ENCODE results near the gene RBM38.
"Not testable (repeated sequence)": the region's sequence is repeated elsewhere in the genome, so short reads cannot be mapped to it uniquely, and the experiment has no call there.

The RBM38 gene

DNA sequence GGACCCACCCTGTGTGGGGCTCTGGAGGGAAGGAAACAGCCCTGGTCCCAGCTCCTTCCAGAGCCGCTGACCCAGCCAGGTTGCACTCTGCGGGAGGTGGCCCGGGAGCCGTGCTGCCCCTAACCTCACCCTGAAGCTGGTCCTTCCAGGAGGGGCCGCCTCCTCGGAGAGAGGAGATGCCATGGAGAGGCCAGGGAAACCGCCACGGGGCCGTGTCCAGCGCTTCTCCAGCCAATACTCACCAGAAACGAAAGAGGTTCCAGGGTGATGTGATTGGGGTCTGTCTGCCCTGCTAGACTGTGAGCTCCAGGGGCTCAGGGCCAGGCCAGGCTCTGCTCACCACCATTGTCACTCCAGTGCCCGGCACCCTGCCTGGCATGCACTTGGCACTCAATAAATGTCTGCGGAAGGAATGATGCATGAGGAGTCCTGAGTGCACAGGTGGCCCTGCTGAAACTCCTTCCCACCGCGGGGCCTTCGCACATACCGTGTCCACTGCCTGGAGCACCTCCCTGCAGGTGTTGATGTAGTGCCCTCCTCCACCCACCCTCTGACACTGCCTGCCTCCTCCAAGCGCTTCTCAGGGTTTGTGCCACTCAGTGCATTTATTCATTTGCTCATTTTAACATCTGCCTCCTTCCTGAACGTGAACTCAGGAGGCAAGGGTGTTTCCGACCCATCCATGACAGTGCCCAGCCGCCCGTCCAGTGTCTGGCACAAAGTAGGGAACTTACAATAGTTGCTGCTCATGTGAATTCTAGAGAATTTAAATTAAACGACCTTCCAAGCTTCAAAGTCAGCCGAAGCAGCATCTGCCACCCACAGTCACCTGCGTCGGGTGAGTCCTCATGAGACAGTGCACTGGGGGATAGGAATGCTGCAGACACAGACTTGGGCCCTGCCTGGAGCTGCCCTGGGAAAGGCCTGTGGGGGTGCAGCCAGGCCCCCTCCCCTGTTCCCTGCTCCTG is 30.3 kb downstream of the RBM38 start:
- no peak for FAIRE-seq

GRCh38 chr20:57422254-57422653 is 31.1 kb downstream of the RBM38 start:
- no peak for FAIRE-seq

DNA sequence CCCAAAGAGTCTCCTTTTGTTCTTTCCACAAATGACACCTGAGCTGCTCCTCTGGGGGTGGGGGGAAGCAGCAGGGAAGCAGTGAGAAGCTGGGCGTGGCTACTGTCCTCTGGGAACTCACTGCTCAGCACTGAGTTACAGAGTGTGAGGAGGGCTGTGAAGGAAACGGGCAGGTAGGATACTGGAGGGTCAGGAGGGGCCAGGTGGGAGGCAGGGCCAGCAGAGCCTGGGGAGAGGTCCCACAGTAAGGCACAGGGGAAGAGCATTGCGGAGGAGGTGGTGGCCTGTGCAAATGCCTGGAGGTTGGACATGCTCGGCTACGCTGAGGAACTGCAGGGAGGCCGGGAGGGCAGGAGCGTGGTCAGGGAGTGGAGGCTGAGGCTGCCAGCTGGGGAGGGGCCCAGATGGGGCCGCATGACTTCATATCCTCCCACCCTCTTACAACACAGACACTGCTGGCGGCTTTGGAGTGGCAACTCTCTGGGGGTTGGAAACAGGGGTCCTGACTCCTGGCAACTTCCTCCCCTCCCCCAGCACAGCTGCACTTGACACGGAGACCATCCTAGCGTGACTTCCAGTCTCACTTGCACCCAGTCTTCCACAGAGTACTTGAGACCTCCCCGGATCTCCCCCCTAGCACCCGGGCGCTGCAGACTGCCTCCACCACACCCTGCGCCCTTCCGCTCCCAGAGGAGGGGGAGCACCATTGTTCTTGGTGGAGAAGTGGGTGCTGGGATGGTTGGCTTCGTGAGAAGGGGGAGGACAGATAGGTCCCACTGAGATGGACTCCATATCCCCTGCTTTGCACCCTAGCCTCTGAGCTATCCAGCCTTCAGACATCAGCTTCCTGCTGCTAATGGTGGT is 34.2 kb downstream of the RBM38 start:
- FAIRE-seq, result no peak

GRCh38 chr20:57426271-57426689 is 35.1 kb downstream of the RBM38 start:
- FAIRE-seq, result no peak

- no peak for FAIRE-seq
Observed at GRCh38 chr20:57426831-57427230, 35.6 kb downstream of the RBM38 start.

GRCh38 chr20:57428324-57429158 is 37.3 kb downstream of the RBM38 start:
- FAIRE-seq, result no peak

DNA sequence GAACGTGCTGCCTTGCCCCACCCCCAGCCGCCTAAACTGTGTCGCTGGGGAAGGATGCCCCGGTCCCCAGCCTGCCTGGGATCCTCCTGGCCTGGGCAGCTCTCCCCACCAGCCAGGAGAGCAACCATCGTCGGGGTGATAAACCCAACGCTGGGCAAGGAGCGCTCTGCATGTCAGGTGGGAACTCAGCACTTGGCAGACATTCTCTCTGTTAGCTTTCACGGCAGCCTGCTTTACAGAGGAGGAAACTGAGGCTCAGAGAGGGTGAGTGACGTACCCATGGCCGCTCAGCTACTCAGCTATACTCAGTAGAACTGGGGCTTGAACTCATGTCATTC is 37.9 kb downstream of the RBM38 start:
- no peak for FAIRE-seq

- FAIRE-seq, result no peak
Observed at GRCh38 chr20:57429580-57430200, 38.5 kb downstream of the RBM38 start.

DNA sequence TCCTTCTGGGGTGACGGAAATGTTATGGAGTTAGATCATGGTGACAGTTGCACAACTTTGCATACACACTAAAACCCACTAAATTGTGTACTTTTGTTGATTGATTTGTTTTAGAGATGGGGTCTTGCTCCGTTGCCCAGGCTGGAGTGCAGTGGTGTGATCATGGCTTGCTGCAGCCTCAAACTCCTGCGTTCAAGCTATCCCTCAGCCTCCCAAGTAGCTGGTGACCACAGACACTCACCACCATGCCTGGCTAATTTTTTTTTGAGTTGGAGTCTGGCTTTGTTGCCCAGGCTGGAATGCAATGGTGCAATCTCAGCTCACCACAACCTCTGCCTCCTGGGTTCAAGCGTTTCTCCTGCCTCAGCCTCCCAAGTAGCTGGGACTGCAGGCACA is 39.0 kb downstream of the RBM38 start:
- FAIRE-seq, result not testable (repeated sequence)

DNA sequence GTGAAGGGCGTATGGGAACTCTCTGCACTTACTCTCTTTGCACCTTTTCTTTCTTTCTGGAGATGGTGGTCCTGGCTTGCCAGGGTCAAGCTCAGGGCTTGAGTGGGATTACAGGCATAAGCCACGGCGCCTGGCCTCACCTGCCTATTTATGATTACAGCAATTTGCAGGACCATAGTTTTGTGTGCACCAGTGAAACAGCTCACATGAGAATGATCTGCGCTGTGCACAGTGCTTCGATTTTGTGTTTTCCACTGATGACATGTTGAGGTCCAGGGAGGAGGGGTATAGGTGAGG is 40.3 kb downstream of the RBM38 start:
- FAIRE-seq, result no peak

DNA sequence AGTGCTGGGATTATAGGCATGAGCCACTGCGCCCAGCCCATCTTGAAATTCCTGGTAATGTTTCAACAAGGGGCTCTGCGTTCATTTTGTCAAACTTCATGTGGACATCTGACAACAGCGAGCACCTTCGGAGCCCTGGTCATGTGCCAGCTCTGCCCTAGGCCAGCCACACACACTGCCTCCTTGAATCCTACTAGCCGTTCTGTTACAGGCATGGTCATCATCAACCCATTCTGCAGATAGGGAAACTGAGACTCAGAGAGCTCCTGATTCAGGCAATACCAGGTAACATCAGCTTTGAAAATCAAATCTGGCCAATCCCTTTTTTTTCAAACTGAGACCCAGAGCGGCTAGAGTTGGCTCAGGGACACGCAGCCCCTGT is 41.3 kb downstream of the RBM38 start:
- no peak for FAIRE-seq

DNA sequence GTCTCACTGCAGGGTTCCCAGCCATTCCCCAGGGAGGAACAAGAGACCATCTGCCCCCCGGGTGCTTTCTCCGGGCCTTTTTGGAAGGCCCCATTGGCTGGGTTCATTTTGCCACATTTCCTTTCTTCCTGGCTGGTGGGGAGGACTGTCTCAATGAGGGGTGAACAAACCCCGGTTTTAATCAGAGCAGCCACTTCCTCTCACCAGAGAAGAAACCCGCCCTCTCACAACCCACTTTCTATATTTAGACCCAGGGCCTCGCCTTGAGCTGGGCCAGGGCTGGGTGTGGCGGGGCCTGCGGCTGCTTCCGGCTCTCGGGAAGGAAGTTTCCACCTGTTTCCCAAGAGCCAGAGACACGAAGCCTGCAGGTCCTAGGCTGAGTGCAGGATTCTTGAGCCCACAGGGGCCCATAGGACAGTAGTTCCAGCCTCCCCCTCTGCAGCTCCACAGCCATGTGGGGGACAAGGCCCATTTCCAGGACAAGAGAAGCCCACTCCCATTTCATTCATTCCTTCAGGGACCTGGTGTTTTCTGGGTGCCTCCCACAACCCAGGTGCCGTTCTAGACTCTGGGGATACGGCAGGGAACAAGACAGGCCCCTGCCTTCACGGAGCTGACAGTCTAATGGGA is 41.8 kb downstream of the RBM38 start:
- no peak for FAIRE-seq

DNA sequence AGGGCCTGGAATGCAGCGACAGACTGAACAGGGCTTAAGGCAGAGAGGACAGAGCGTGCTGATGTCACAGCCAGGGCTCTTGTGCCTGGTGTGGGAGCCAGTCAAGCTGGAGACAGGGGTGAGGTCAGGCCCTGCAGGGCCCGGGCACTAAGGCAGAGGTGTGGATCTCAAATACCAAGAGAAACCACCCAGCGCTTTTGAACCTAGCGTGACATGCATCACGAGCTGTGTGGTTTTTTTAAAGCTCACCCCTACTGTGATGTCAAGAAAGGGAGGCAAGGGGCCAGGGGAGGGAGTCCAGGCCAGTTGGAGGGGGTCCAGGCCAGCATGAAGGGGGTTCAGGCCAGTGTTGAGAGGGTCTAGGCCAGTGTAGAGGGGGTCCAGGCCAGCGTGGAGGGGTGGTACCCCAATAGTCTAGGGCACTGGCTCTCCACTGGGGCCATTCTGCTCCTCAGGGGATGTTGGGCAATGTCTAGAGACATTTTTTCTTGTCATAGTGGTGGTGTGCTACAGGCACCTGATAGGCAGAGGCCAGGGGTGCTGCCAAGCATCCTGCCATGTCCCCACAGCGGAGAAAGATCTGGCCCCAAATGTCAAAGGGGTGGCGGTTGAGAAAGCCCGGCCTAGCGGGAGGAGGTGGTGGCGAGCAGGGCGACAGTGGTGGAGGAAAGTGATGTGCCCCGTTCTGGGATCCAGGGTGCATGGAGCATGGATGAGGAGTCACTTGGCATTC is 42.6 kb downstream of the RBM38 start:
- FAIRE-seq, result no peak

DNA sequence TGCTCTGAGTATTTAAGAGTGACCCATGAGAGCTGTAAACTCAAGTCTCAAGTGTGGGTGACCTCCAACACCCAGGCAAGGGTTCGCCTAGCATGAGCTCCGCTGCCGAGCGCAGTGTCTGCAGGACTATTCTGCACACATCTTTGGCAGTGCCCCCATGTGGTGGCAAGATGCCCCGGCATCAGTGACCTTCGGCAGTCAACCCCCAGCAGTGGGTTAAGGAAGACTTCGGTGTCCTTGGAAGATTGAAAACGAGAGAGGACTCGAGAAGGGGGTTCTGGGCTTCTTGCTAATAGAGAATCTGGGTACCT is 43.1 kb downstream of the RBM38 start:
- FAIRE-seq, result no peak

DNA sequence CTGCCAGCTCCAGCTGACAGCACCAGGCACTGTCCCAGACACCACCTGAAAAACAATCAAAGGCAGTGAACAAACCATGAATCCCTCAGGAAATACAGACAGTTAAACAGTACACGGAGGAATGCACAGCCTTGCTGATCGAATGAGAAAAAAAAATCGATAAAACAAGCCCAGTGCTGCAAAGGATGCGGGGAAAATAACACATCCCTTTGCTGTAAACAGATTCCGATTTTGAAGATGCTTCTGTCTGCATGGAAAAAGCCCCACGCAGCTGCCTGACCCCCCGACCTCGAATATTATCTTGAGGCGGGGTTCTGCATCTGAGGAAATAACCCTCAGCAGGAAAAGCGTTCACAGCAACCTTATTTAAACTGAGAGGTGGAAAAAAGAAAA is 43.9 kb downstream of the RBM38 start:
- no peak for FAIRE-seq

DNA sequence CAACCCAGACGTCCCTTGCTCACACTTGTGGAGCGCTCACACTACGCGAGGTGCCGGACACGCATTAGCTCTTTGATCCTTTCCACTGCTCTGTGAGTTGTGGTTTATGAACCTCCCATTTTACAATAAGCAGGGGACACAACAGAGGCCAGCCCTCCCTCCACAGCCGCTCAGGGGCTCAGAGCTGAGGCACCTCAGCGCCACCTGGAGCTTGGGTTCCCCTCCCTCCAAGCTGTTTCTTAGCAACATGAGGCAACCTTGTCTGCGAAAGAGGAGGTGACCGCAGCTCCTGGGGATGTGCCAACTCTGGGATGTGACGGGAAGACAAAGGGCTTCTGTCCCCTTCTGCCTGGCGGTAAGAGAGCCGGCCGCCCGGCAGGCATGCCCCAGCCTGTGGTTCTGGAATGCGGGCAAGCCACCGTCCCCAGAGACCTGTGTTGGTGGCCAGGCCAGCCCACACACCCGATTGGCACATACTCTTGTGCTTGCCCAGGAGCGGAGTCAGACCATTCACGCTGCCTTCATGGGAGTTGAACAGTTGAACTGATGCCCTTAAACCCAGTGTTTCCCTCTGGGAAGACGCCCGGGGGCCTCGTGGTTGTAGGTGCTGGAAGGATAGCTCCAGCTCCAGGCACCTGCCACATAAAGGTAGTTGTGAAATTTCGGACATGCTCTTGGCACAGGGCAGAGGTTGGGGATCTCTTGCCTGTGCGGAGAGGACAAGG is 44.5 kb downstream of the RBM38 start:
- no peak for FAIRE-seq

GRCh38 chr20:57436223-57436545 is 45.0 kb downstream of the RBM38 start:
- FAIRE-seq, result no peak

DNA sequence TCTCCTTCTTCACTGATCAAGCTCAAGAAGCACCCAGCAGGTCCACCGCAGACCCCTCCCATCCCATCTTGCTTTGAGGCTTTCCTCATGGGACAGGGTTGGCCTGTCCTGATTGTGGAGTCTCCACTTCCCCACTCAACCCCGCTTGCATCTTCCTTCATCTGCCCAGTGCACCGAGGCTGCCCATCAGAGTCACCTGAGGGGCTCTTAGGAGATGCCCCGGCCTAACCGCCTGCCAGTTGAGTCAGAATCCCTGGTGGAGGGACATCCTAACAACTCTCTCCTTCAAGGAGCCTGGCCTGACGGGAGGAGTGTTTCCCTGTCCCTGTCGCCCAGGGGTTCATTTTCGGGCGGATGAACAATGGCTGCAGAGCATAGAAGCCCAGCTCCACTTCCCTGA is 46.1 kb downstream of the RBM38 start:
- no peak for FAIRE-seq

GRCh38 chr20:57437672-57438330 is 46.6 kb downstream of the RBM38 start:
- FAIRE-seq, result no peak

GRCh38 chr20:57438552-57438951 is 47.4 kb downstream of the RBM38 start:
- no peak for FAIRE-seq

DNA sequence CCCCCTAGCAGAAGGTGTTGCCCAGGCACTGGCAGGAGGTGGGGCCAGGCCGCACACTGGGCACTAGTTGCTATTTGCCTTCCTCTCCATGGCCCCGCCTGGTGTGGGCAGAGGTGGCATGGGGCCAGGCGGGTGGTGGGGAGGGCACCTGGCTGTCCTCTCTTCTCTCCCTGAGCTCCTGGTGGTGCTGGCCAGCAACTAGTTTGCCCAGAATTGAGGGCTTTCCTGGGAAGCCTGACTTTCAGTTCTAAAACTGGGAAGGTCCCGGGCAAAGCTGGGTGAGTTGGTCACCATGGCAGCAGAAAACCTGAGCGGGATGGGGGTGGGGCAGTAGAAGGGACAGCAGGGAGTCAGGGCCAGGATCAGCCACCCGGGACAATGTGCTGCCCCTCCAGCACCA is 48.2 kb downstream of the RBM38 start:
- FAIRE-seq, result no peak

Data from TTC549 (cell line).